Measurements from ENCODE around the gene MICAL2. TPM values are rescaled to one million over a fixed set of nuclear protein-coding genes. Genes with fewer than 3 reads are reported as not detected.

MICAL2 gene
- total and polyA plus RNA-seq, 2 of the 13 experiments (the other 11 are each of a cell fraction or from before 2014, with no cell fraction given): 0.78 to 1.1 TPM

- TF ChIP-seq, protein P1, sequence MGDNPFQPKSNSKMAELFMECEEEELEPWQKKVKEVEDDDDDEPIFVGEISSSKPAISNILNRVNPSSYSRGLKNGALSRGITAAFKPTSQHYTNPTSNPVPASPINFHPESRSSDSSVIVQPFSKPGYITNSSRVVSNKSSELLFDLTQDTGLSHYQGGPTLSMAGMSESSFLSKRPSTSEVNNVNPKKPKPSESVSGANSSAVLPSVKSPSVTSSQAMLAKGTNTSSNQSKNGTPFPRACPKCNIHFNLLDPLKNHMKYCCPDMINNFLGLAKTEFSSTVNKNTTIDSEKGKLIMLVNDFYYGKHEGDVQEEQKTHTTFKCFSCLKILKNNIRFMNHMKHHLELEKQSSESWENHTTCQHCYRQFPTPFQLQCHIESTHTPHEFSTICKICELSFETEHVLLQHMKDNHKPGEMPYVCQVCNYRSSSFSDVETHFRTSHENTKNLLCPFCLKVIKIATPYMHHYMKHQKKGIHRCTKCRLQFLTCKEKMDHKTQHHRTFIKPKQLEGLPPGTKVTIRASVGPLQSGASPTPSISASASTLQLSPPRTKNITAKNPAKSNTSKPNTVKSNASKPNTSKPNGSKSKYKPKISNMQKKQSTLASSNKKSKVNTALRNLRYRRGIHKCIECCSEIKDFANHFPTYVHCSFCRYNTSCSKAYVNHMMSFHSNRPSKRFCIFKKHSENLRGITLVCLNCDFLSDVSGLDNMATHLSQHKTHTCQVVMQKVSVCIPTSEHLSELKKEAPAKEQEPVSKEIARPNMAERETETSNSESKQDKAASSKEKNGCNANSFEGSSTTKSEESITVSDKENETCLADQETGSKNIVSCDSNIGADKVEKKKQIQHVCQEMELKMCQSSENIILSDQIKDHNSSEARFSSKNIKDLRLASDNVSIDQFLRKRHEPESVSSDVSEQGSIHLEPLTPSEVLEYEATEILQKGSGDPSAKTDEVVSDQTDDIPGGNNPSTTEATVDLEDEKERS (CRISPR knock-in tag; IDR thresholded peaks at IDR 0.05): no peak
- TF ChIP-seq, protein P2, sequence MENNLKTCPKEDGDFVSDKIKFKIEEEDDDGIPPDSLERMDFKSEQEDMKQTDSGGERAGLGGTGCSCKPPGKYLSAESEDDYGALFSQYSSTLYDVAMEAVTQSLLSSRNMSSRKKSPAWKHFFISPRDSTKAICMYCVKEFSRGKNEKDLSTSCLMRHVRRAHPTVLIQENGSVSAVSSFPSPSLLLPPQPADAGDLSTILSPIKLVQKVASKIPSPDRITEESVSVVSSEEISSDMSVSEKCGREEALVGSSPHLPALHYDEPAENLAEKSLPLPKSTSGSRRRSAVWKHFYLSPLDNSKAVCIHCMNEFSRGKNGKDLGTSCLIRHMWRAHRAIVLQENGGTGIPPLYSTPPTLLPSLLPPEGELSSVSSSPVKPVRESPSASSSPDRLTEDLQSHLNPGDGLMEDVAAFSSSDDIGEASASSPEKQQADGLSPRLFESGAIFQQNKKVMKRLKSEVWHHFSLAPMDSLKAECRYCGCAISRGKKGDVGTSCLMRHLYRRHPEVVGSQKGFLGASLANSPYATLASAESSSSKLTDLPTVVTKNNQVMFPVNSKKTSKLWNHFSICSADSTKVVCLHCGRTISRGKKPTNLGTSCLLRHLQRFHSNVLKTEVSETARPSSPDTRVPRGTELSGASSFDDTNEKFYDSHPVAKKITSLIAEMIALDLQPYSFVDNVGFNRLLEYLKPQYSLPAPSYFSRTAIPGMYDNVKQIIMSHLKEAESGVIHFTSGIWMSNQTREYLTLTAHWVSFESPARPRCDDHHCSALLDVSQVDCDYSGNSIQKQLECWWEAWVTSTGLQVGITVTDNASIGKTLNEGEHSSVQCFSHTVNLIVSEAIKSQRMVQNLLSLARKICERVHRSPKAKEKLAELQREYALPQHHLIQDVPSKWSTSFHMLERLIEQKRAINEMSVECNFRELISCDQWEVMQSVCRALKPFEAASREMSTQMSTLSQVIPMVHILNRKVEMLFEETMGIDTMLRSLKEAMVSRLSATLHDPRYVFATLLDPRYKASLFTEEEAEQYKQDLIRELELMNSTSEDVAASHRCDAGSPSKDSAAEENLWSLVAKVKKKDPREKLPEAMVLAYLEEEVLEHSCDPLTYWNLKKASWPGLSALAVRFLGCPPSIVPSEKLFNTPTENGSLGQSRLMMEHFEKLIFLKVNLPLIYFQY (CRISPR knock-in tag; IDR thresholded peaks at IDR 0.05; ENCODE audit: borderline replicate concordance): peak; percentile 85; the same call in 1 of the 2 replicates
- TF ChIP-seq ZSCAN29 (CRISPR knock-in tag; conservative IDR thresholded peaks at IDR 0.05) (no peak), ZNF670 (CRISPR knock-in tag; IDR thresholded peaks at IDR 0.05; ENCODE audit: borderline replicate concordance) (no peak), ZSCAN9 (CRISPR knock-in tag; IDR thresholded peaks at IDR 0.05; ENCODE audit: borderline replicate concordance) (no peak), RBM39 (IDR thresholded peaks at IDR 0.05; ENCODE audit: low read depth, low read length, poor library complexity, severe bottlenecking) (no peak), ZNF460 (CRISPR knock-in tag; IDR thresholded peaks at IDR 0.05; ENCODE audit: borderline replicate concordance) (no peak), ZBTB1 (CRISPR knock-in tag; IDR thresholded peaks at IDR 0.05; ENCODE audit: borderline replicate concordance) (no peak), DMAP1 (CRISPR knock-in tag; IDR thresholded peaks at IDR 0.05) (no peak), FOXP4 (CRISPR knock-in tag; IDR thresholded peaks at IDR 0.05) (no peak), ZIK1 (CRISPR knock-in tag; IDR thresholded peaks at IDR 0.05; ENCODE audit: borderline replicate concordance, low read depth) (no peak), SETDB1 (CRISPR knock-in tag; IDR thresholded peaks at IDR 0.05; ENCODE audit: borderline replicate concordance) (no peak), MBD4 (IDR thresholded peaks at IDR 0.05; ENCODE audit: borderline replicate concordance, low read length) (no peak), SMAD3 (CRISPR knock-in tag; IDR thresholded peaks at IDR 0.05) (no peak), MATR3 (CRISPR knock-in tag; IDR thresholded peaks at IDR 0.05) (no peak), ZNF740 (CRISPR knock-in tag; IDR thresholded peaks at IDR 0.05) (no peak)
- TF ChIP-seq, protein P3, sequence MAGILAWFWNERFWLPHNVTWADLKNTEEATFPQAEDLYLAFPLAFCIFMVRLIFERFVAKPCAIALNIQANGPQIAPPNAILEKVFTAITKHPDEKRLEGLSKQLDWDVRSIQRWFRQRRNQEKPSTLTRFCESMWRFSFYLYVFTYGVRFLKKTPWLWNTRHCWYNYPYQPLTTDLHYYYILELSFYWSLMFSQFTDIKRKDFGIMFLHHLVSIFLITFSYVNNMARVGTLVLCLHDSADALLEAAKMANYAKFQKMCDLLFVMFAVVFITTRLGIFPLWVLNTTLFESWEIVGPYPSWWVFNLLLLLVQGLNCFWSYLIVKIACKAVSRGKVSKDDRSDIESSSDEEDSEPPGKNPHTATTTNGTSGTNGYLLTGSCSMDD (CRISPR knock-in tag; IDR thresholded peaks at IDR 0.05): no peak
- TF ChIP-seq, protein P4, sequence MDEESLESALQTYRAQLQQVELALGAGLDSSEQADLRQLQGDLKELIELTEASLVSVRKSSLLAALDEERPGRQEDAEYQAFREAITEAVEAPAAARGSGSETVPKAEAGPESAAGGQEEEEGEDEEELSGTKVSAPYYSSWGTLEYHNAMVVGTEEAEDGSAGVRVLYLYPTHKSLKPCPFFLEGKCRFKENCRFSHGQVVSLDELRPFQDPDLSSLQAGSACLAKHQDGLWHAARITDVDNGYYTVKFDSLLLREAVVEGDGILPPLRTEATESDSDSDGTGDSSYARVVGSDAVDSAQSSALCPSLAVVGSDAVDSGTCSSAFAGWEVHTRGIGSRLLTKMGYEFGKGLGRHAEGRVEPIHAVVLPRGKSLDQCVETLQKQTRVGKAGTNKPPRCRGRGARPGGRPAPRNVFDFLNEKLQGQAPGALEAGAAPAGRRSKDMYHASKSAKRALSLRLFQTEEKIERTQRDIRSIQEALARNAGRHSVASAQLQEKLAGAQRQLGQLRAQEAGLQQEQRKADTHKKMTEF (CRISPR knock-in tag; IDR thresholded peaks at IDR 0.05): no peak
Measured at GRCh38 chr11:12110201-12110713, at the start of gene MICAL2 (continued).
